NB4 (cell line): ENCODE results near the gene SPATA31E1.

Experiments
- DNase-seq: peaks from one replicate; pipeline ENCODE4 v3.0.0; 2010; ENCODE audit warnings: low read depth
- H3K4me3 ChIP-seq: one replicate; pipeline ENCODE4 v1.5.1; 2011; ENCODE audit warnings: mild to moderate bottlenecking, low read depth, low read length, moderate library complexity
- CTCF ChIP-seq: IDR thresholded peaks from one replicate; pipeline ENCODE4 v1.5.1; 2012; ENCODE audit warnings: low read depth, low read length
- MAX ChIP-seq: IDR thresholded peaks from 2 replicates; pipeline ENCODE4 v1.6.1; 2011; ENCODE audit warnings: low read depth, low read length
- MYC ChIP-seq: IDR thresholded peaks from 2 replicates; pipeline ENCODE4 v1.6.1; 2011; ENCODE audit warnings: low read depth, low read length
- POLR2A ChIP-seq: IDR thresholded peaks from 2 replicates; pipeline ENCODE4 v1.6.1; 2011; ENCODE audit warnings: mild to moderate bottlenecking; ENCODE audit not compliant: insufficient read length; ENCODE audit errors: extremely low read depth

The SPATA31E1 gene

GRCh38 chr9:87859137-87859536, 23.5 kb upstream of the SPATA31E1 start:
- no peak overlapping the region for H3K4me3 ChIP-seq
- no peak for DNase-seq
- TF ChIP-seq MYC: no peak
- no peak for TF ChIP-seq MAX
- no peak for TF ChIP-seq CTCF
- TF ChIP-seq POLR2A: no peak

GRCh38 chr9:87859786-87860185, 22.9 kb upstream of the SPATA31E1 start:
- TF ChIP-seq POLR2A: no peak
- no peak for TF ChIP-seq MYC
- TF ChIP-seq CTCF: no peak
- TF ChIP-seq MAX: no peak
- DNase-seq: no peak
- no peak overlapping the region for H3K4me3 ChIP-seq

- H3K4me3 ChIP-seq: no peak overlapping the region
- TF ChIP-seq MYC (no peak), MAX (no peak), POLR2A (no peak), CTCF (no peak)
- DNase-seq: no peak
Measured at GRCh38 chr9:87861332-87861731, 21.3 kb upstream of the SPATA31E1 start.

- TF ChIP-seq MYC (no peak), POLR2A (no peak), MAX (no peak), CTCF (no peak)
- no peak for DNase-seq
- H3K4me3 ChIP-seq: no peak overlapping the region
Measured at GRCh38 chr9:87862536-87863268, 20.0 kb upstream of the SPATA31E1 start.

GRCh38 chr9:87863882-87864465, 18.7 kb upstream of the SPATA31E1 start:
- no peak for TF ChIP-seq MYC
- no peak for TF ChIP-seq MAX
- TF ChIP-seq POLR2A: no peak
- DNase-seq: no peak
- H3K4me3 ChIP-seq: no peak overlapping the region

GRCh38 chr9:87864915-87865314, 17.8 kb upstream of the SPATA31E1 start:
- TF ChIP-seq CTCF (no peak), MAX (no peak), POLR2A (no peak)
- no peak for DNase-seq
- H3K4me3 ChIP-seq: no peak overlapping the region
